Measurements from ENCODE around the gene F12.
A peak's percentile ranks its signal among the peaks of the same experiment; 100 is the strongest.

The F12 gene

DNA sequence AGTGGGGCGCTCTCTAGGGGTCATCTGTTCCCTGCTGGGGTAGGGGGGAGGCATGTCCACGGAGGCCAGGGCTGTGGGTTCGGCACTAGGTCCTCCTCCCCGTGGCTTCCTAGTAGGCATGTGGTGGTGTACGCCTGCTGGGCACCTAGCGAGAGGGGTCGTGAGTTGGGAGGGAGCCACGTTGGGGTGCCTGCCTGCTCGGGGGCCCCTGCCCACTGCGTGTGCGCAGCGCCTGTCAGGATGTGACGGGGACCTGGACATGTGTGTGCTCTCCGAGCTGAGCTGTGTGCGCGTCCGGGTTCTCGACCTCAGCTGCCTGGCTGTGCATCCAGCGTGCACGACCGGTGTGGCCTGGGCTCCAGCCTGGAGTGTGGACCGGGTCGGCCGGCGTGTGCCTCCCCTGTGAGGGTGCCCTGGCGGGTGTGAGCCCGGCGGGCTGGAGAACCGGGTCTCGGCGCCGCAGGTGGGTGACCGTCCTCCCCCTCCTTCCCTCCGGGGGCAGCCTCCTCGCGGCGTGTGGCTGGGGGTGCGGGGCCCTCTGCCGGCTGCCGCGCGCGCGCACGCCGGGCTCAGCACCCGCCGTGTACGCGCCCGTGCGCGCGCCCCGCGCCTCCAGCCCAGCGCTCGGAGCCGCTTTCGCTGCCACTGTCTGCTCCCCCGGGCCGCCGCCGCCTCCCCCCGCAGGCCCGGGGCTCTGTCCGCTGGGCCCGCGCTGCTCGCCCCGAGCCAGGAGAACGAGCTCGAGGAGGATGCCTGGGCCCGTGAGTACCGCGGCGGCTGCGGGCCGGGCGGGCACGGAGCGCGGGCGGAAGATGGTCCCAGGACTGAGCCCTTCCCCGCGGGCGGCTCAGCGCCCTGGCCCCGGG, 37.1 kb upstream of the F12 start, which contains the start of gene PRR7:
PRR7 (plus strand) TSS at position 615 of the 866 bp plus-strand sequence. CDS start 8,254 bp downstream, outside the sequence.
- DNase-seq (ENCODE audit: extremely low read depth in 1 of 2, low read depth in 1 of 2) = peak in 1 of 2 donors; percentile 61

DNA sequence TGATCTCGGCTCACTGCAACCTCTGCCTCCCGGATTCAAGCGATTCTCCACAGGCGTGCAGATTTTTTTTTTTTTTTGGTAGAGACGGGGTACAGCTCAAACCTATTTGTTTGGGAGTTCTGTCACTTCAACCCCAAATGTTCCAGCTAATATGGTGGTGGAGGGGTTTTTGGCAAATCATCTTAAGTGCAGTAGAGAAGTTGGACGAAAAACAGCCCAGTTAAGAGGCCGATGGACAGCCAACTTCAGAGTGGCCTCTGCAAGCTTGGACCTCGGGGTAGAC, 36.5 kb upstream of the F12 start:
- no peak for DNase-seq (ENCODE audit: extremely low read depth in 1 of 2, low read depth in 1 of 2)

DNA sequence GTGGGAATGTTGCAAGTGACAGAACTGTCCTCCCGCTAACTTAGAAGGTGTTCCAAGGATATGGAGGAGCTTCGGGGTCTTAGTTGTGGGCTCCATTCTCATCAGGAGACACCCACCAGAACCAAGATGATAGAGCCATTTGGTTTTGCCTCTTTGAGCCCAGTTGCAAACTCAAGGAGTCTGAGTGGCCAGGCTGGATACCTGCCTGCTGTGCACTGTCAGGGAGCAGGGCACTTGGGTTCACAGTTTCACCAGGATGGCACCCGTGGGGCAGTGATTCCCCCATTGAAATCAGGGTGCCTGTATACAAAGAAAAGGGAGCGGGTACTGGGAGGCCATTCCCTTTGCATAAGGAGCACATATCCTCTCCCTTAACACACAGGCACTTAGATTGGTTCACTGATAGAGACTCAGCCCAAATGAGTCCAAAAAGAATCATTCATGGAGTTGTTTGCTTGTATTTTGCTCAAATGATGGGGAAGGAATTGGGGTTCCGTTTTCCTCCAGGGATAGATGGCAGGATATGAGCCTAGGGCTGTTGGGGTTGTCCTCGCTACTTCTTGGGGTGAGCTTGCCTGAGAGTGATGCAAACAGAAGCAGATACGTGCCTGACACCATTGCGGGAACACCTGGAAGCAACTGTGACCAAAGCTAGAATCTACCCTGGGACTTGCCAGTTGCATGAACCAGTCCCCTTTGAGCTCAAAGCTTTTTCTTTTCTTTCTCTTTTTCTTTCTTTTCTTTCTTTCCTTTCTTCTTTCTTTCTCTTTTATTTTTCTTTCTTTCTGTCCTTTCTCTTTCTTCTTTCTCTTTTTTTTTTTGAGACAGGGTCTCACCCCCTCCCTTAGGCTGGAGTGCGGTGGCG, 35.9 kb upstream of the F12 start:
- no peak for DNase-seq (ENCODE audit: extremely low read depth in 1 of 2, low read depth in 1 of 2)

DNA sequence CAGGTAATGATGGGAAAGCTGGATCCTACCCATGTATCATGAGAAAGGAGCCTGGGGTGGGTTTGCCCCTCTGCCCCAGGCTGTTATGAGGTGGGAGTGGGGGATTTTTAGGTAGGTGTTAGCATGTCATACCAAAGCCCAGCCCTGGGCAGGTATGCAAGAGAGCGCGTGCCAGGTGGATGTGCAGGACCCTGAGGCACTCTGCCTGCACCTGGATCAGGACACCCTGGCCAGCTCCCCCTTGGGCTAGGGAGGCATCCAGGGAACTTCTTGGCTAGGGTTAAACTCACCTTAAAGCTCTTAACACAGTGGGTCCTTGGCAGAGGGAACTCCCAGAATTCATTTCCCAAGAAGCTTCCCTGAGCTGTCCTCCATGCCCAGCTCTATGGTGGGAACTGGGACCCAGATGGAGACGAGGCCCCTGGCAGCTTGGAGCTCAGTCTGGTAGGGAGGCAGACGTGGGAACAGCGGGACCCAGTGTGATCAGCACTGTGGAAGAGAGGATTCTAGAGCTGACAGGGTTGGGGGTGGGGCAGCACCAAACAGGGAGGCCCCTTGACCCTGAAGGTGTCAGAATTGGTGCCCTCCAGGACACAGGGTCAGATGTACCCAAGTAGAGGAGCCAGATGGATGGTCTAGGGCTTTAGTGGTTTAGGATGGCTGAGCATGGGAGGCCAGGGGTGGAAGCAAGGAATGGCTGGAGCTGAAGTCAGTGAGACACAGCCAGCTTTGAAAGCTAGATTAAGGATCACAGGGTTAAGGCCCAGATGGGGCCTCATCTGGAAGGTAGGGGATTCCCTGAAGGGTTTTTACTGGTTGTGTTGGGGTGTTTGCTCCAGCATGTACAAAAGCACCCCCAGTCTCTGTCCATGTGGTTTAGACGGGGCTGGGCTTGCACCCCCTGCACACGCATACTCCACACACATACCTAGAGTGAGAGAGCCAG, 35.0 kb upstream of the F12 start:
- DNase-seq (ENCODE audit: extremely low read depth in 1 of 2, low read depth in 1 of 2) = no peak

DNA sequence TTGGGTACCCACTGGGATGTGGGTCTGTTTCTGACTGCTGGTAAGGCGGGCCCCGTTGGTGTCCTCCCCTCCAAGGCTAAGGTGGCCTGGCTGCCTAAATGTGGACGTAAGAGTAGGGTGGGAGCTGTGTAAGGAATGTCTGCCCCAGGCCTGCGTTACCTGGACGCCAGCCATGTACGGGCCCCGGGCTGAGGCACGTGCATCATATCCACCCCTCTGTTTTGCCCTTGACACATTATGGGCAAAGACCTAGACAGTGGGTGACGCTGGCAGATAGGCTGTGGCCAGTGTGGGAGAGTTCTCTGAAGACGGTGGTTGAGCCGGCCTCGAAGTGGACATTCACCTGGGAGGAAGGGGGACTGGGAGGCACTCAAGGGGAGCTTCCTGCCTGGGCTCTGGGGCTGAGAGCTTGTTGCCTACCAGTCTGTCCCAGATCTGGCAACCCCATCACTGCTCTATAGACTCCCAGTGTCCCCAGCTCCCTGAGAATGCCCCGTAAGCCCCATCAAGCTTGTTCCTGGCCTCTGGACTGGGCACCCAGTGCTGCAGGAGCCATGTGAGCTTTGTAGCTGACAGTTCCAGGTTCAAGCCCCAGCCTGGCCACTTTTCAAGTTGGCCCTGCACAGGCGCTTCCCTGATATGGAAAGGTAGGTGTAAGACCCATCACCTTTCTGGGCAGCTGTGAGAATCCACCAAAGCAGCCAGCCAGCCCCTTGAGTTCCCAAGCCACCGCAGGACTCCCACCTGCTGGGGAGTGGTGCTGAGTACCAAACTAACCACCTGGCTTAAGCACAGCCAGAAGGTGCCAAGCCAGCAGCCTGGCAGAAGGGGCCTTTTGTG, 34.0 kb upstream of the F12 start:
- DNase-seq (ENCODE audit: extremely low read depth in 1 of 2, low read depth in 1 of 2) = no peak

DNA sequence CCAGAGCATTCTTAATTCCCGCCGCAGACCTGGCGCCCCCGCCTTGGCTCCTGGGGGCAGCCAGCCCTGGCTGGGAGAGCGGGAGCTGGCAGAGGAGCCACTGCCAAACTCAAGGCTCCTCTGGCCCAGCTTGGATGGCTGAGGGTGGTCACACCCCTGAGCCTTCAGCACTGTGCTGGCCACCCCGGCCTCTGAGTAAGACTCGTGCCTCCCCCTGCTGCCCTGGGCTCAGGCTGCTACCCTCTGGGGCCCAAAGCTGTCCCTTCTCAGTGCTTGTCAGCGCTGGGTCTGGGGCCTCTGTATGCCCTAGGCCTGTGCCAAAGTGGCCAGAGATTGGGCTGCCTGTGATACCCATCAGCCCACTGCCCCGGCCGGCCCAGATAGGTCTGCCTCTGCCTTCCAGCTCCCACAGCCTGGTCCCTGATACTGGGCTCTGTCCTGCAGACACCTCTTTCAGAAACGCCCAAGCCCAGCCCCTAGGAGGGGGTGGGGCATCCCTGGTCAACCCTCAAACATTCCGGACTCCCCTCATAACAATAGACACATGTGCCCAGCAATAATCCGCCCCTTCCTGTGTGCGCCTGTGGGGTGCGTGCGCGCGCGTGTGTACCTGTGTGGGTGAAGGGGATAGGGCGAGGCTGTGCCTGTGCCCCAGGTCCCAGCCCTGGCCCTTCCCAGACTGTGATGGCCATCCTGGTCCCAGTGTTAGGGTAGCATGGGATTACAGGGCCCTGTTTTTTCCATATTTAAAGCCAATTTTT, 32.9 kb upstream of the F12 start:
- no peak for DNase-seq (ENCODE audit: extremely low read depth in 1 of 2, low read depth in 1 of 2)

DNA sequence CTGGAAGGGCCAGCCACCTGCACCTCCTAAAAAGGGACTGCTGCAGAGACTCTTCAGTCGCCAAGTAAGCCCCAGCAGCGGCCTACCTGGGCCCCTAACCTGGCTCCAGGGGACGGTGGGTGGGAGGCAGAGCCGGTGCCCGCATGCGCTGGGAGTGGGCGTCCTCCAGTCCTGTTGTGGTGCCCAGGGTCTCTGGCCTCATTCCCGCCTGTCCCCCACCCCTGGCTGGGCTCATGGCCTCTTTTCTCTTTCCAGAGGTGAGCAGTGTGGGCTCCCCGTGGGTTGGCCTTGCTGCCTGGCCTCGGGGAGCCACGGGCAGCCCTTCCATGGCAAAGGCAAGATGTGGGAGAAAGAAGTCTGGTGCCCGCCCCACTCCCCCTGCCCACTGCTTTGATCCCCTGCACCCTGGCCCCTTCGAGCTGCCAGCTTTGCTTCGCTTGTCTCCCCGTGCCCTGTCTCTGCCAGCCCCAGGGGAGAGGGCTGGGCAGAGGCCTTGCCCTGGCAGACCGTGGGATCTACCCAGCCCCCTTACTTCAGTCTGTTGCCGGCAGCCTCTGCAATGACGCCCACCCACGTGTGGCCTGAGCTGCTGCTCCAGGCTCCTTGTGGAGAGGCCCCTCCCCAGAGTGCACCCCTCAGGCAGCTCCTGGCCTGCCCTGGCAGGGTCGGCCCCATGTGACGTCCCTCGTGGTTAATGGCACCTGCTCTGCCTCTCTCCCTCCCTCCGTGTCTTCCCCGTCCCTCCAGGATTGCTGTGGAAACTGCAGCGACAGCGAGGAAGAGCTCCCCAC, 31.8 kb upstream of the F12 start:
- no peak for DNase-seq (ENCODE audit: extremely low read depth in 1 of 2, low read depth in 1 of 2)

DNA sequence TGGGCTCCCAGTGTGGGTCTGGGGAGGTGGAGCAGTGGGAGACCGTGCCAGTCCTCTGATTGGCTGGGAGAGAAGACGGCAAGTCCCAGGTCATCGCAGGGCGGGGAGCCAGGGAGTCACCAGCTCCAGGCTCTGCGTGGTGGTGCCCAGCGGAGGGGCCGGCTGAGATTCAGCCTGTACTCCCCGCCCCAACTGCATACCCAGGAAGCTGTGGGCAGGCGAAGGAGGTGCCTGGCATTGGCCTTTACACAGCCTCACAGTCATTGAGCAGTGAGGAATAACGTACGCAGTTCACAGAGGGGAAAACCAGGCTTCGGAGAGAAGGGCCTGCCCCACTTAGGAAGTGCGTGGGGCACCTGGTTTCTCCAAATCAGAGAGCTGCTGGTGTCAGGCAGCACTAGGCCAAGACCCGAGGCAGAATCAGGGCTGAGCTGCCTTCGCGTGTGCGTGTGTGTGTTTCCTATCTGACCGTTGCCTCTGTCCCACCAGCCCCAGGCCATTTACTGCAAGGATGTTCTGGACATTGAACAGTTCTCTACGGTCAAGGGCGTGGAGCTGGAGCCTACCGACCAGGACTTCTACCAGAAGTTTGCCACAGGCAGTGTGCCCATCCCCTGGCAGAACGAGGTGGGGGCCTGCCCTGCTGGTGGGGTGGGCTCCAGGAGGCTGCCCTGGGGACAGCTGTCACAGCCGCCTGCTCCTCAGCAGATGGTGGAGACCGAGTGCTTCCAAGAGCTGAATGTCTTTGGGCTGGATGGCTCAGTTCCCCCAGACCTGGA, 31.0 kb upstream of the F12 start:
- DNase-seq (ENCODE audit: extremely low read depth in 1 of 2, low read depth in 1 of 2) = no peak

DNA sequence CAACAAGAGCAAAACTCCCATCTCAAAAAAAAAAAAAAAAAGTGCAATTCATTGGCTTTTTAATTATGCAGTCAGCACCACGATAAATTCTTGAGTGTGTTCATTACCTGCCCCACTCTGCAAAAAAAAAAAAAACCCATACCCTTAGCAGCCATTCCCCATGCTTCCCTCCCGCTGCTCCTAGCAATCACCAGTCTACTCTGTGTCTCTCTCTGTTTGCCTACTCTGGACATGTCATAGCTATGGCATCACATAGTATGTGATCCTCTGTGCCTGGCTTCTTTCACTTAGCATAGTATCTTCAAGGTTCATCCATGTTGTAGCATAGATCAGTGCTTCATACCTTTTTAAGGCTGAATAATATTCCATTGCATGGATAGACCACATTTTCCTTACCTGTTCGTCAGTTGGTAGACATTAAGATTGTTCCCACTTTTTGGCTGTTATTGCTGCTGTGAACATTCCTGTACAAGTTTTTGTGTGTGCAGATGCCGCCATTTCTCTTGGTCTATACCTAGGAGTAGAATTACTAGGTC, 30.2 kb upstream of the F12 start:
- DNase-seq (ENCODE audit: extremely low read depth in 1 of 2, low read depth in 1 of 2) = no peak

DNA sequence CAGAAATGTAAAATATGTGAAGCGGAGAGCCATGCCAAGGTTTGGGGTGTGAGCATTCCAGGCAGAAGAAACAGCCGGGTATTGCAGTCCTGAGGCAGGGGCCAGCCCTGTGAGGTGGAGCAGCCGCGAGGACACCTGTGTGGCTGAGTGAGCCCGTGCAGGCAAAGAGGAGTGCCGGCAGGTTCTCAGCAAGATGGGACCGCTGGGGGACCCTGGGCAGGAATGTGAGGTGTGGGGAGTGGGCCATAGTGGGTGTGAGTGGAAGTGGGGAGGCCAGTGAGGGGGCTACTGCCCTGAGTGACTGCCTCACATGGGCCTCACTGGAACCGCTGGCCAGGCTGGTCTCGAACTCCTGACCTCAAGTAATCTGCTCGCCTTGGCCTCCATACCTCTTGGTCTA, 29.1 kb upstream of the F12 start:
- DNase-seq (ENCODE audit: extremely low read depth in 1 of 2, low read depth in 1 of 2) = no peak

DNA sequence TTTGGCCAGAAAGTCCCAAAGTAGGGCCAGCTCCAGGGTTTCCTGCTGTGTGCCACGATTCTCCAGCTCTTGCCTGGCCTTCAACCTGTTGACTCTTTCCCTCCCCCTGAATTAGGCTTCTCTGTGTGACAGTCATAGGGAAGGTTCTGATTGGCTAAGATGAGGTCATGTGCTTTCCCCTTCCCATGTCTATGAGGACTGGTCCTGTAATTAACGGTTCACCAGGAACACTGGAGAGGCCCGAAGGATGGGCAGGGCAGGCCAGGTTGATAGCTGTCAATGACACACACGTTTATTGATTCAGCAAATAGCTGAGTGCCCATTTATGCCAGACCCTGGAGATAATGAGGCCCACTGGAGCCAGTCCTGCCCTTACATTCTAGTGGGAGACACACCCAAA, 28.3 kb upstream of the F12 start:
- no peak for DNase-seq (ENCODE audit: extremely low read depth in 1 of 2, low read depth in 1 of 2)

DNA sequence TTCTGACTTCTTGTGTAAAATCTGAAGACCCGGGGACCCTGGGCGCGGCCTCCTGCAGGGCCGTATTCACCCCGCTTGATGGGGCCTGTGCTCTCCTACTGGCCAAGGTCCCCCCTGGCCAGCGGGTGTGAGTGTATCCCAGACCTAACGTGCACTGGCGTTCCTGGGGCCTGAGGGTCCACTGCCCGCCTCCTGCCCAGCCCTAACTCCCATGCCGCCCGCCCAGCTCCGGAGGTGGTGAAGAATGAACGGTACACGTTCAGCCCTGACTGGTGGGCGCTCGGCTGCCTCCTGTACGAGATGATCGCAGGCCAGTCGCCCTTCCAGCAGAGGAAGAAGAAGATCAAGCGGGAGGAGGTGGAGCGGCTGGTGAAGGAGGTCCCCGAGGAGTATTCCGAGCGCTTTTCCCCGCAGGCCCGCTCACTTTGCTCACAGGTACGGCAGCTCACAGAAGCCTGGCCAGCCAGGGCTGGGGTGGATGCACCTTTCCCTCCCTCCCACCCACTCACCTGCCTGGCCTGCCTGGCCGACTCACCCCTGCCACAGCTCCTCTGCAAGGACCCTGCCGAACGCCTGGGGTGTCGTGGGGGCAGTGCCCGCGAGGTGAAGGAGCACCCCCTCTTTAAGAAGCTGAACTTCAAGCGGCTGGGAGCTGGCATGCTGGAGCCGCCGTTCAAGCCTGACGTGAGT, 26.6 kb upstream of the F12 start:
- DNase-seq (ENCODE audit: extremely low read depth in 1 of 2, low read depth in 1 of 2) = no peak

DNA sequence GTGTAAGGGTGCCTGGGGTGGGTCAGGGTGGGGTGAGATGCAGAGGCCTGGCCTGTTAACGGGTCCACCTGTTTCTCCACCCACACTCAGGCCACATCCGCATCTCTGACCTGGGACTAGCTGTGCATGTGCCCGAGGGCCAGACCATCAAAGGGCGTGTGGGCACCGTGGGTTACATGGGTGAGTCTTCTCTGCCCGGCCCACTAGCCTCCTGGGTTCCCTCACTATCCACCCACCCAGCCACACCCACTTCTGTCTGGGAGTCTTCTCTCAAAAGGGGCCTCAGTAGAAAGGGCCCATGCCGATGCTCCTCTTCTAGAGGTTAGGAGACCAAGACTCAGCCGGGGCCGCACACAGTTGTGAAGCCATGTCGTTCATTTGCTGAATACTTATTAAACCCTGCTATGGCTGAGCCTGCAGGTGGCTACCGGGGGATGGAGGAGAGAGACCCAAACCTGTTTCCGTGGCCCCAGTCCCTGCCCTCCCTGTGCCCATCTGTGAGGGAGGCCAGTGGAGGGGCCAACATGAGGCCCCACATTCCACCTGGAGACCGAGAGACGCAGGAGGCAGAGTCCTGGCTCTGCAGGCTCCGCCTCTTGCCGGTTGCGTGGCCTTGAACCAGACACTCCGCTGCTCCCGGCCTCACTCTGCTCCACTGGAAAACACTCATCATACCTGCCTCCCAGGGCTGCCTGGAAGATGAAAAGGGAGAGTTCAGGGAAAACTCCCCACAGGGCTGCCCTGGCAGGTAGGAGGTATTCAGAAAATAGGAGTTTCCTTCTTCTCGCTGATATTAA, 25.8 kb upstream of the F12 start:
- no peak for DNase-seq (ENCODE audit: extremely low read depth in 1 of 2, low read depth in 1 of 2)

DNA sequence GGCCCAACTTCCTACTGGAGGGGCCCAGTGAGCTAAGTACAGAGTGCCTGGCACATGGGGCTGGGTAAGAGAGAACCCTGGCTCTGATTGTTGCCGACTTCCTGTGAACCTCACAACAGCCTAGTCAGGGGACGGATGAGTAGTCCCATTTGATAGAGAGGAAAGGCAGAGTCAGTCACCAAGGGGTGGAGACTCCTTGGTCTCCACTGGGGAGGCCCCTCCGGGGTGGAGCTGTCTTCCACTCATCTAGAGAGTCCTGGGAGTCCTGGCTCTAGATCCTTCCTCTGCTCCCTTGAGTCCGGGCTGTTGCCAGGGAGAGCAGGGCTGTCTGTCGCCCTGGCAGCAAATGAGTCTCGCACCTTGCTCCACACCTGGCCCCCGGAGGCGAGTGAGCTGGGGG, 25.1 kb upstream of the F12 start:
- DNase-seq (ENCODE audit: extremely low read depth in 1 of 2, low read depth in 1 of 2) = no peak

DNA sequence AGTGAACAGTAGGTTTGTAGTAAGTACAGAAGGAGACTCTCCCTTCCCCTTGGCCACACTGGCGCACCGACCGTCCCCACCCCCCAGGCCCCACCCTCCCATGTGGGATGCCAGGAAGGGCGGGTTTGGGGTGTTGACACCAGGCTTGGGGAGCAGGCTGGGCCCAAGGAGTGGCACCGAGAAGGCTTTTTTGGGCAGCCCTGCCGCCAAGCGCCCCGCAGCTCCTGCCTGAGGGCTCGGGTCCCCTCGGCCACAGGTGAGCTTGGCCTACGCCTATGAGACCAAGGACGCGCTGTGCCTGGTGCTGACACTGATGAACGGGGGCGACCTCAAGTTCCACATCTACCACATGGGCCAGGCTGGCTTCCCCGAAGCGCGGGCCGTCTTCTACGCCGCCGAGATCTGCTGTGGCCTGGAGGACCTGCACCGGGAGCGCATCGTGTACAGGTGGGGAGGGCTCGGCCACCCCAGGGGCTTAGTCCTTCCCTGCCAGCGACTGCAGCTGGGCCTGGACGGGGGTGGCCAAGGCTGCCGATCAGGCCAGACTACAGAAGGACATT, 24.4 kb upstream of the F12 start:
- DNase-seq (ENCODE audit: extremely low read depth in 1 of 2, low read depth in 1 of 2) = no peak

All from activated CD8-positive, alpha-beta memory T cell treated with anti-CD3 and anti-CD28 coated beads for 1 hour (primary cell).